Right lobe of liver (tissue), 6 donors: Measurements from ENCODE around the gene EZR. TPM values are rescaled to one million over a fixed set of nuclear protein-coding genes. Genes with fewer than 3 reads are reported as not detected.

Source experiments
- ATAC-seq, 4 donors: fragments of 200-7000 bp; cut with Tn5 transposase; one replicate each; pipeline ENCODE4 v1.9.1; 2020; ENCODE audit warnings: mild to moderate bottlenecking in 4 of 4, moderate library complexity in 4 of 4
- DNase-seq, 3 donors: peaks; one replicate each; pipeline ENCODE4 v3.0.0-alpha.2; 2020
- H3K27ac ChIP-seq, 3 donors: fragments of 200-600 bp; one replicate each; pipeline ENCODE4 v1.8.0; 2022
- H3K27me3 ChIP-seq, 2 donors: fragments of 200-600 bp; one replicate each; pipeline ENCODE4 v1.8.0; 2022
- H3K36me3 ChIP-seq, 4 donors: fragments of 200-600 bp; sonication (generic) in 1 of 4; one replicate each; pipeline versions ENCODE4 v1.5.1 to v1.8.0; 2017 to 2022; ENCODE audit warnings: control low read depth in 1 of 4
- H3K4me1 ChIP-seq, 4 donors: fragments of 200-600 bp; sonication (generic) in 1 of 4; one replicate each; pipeline versions ENCODE4 v1.5.1 to v1.8.0; 2017 to 2022; ENCODE audit warnings: control low read depth in 1 of 4
- H3K4me3 ChIP-seq, 3 donors: fragments of 200-600 bp; one replicate each; pipeline ENCODE4 v1.8.0; 2022
- H3K9me3 ChIP-seq, 4 donors: fragments of 200-600 bp; sonication (generic) in 1 of 4; one replicate each; pipeline versions ENCODE4 v1.5.1 to v1.8.0; 2017 to 2022; ENCODE audit warnings: control low read depth in 1 of 4
- CTCF ChIP-seq, 4 donors: fragments of 200-600 bp in 3 of 4; fragments of 450-650 bp in 1 of 4; IDR thresholded peaks; one replicate each; pipeline versions ENCODE4 v1.5.1 to v1.8.0; 2016 to 2022; ENCODE audit warnings: antibody characterized with exemption in 4 of 4, mild to moderate bottlenecking in 2 of 4
- POLR2A ChIP-seq: fragments of 450-650 bp; IDR thresholded peaks from one replicate; pipeline ENCODE4 v1.6.1; 2017; ENCODE audit warnings: antibody characterized with exemption, mild to moderate bottlenecking
- WGBS: methylation state at CpG from one replicate; pipeline ENCODE4 v1.1.6; 2018; ENCODE audit warnings: low coverage, low lambda C conversion rate; ENCODE audit not compliant: insufficient coverage; ENCODE audit errors: missing lambda C conversion rate; 5-methylcytosine and 5-hydroxymethylcytosine counted together
- intact Hi-C, 2 donors: fragments of 100-400 bp; cut with DNase I; formaldehyde crosslinking; loops; one replicate each; pipeline versions ENCODE4 v1.11.2 to v1.14.1; 2022
- total RNA-seq, 6 experiments: library from RNA; depleted of rRNA in 2 of 6; stranded (reverse); fragments of >200 nt in 2 of 6; fragmentation: NEBNext Ultra II Directional in 3 of 6; extraction: Animal tissue kit (Norgen Biotek cat#: 25700) in 3 of 6; gene quantifications; one replicate each; pipeline versions ENCODE4 v1.1.0 to v1.2.4, GENCODE V29; 2016 to 2023
- donor health status: DM: no; HTN: yes; CAD: no.
- donor health status: DM: no; HTN: no; CAD: no.
- donor health status: DM: no; HTN: no; CAD: no.
- donor health status: DM: no; HTN: yes; CAD: no.
- donor health status: DM: no; HTN: yes; CAD: no.

The EZR gene
- total RNA-seq, 6 experiments from 2014 or later: 26.4 to 161 (median 35.9) TPM

- H3K4me3 ChIP-seq: no peak overlapping the region
- intact Hi-C loops: no loop called here
- DNase-seq (no peak), ATAC-seq (no peak)
- H3K27ac ChIP-seq: no peak overlapping the region
- H3K9me3 ChIP-seq: no peaks in the 10 kb centered on the region
- no peaks in the 10 kb centered on the region for H3K27me3 ChIP-seq
- H3K4me1 ChIP-seq: peaks cover 0 to 10% (median 0%) of the 10 kb centered on the region in 4 donors
- WGBS: 79% methylated on average over 11 of the region's 11 CpGs
- TF ChIP-seq POLR2A: no peak
- no peak for TF ChIP-seq CTCF (IDR thresholded peaks at IDR 0.05)
- H3K36me3 ChIP-seq: no peaks in the 10 kb centered on the region
Measured at GRCh38 chr6:158754738-158755137, 64.4 kb downstream of the EZR start.

- Histone ChIP-seq H3K27me3 (no peaks in the 10 kb centered on the region), H3K4me3 (no peak overlapping the region), H3K36me3 (no peaks in the 10 kb centered on the region), H3K9me3 (no peaks in the 10 kb centered on the region), H3K4me1 (peaks cover 0 to 10% (median 0%) of the 10 kb centered on the region in 4 donors), H3K27ac (no peak overlapping the region)
- no peak for TF ChIP-seq POLR2A
- TF ChIP-seq CTCF (IDR thresholded peaks at IDR 0.05): no peak
- no peak for ATAC-seq
- 94% methylated on average over 8 of the region's 9 CpGs for WGBS
- no peak for DNase-seq
- intact Hi-C loops: no loop called here
Measured at GRCh38 chr6:158753811-158754210, 65.4 kb downstream of the EZR start.

- peak in 2 of 4 donors; percentile 27 to 33 for ATAC-seq
- Histone ChIP-seq H3K27ac (no peak overlapping the region), H3K9me3 (no peaks in the 10 kb centered on the region), H3K4me1 (peaks cover 0 to 10% (median 0%) of the 10 kb centered on the region in 4 donors), H3K36me3 (no peaks in the 10 kb centered on the region), H3K27me3 (no peaks in the 10 kb centered on the region), H3K4me3 (no peak overlapping the region)
- no peak for TF ChIP-seq POLR2A
- TF ChIP-seq CTCF (IDR thresholded peaks at IDR 0.05): peak in 1 of 4 donors; percentile 11
- DNase-seq: no peak
- intact Hi-C loops: no loop called here
- 20% methylated on average over 3 of the region's 3 CpGs for WGBS
Measured at GRCh38 chr6:158752613-158753012, 66.6 kb downstream of the EZR start.

- no peaks in the 10 kb centered on the region for H3K9me3 ChIP-seq
- intact Hi-C loops: no loop called here
- peak; percentile 41 to 65 (median 47) for ATAC-seq
Measured at GRCh38 chr6:158751921-158752320, 67.2 kb downstream of the EZR start.

More at GRCh38 chr6:158751921-158752320, 67.2 kb downstream of the EZR start:
- no peak overlapping the region for H3K27ac ChIP-seq
- 49% methylated on average over 9 of the region's 9 CpGs for WGBS
- TF ChIP-seq POLR2A (no peak), CTCF (IDR thresholded peaks at IDR 0.05) (no peak)
- no peak overlapping the region for H3K4me3 ChIP-seq
- H3K36me3 ChIP-seq: no peaks in the 10 kb centered on the region
- no peaks in the 10 kb centered on the region for H3K27me3 ChIP-seq
- no peak for DNase-seq
- peaks cover 0 to 10% (median 0%) of the 10 kb centered on the region in 4 donors for H3K4me1 ChIP-seq
